K562 (cell line): ENCODE measurements around the gene AJAP1. TPM values are rescaled to one million over a fixed set of nuclear protein-coding genes. Genes with fewer than 3 reads are reported as not detected.

ENCODE experiments used
- ATAC-seq: fragments of 200-7000 bp; cut with Tn5 transposase; 3 replicates; pipeline ENCODE4 v1.9.1; 2020; ENCODE audit warnings: moderate library complexity
- BruUV-seq: library from RNA; stranded (reverse); fragments of 400-500 nt; replicated peaks from 2 replicates; lab custom pipeline; 2021; lab: Mats Ljungman, UMichigan
- CTCF ChIA-PET: fragments of 300-600 bp; formaldehyde crosslinking; extraction: SDS; loops from one replicate; lab custom pipeline; 2021; ENCODE audit warnings: low intra/inter-chr PET ratio; lab: Yijun Ruan, JAX
- POLR2A ChIA-PET: fragments of 300-600, 350-650 bp; sonication (Branson Sonifier 250); formaldehyde crosslinking; extraction: SDS; loops from one replicate; lab custom pipeline; 2021; ENCODE audit warnings: antibody characterized with exemption, inconsistent platforms; lab: Yijun Ruan, JAX
- DNase-seq, 4 experiments: peaks; one replicate each; pipeline versions ENCODE4 v3.0.0 to v3.0.0-alpha.2; 2011 to 2018; ENCODE audit warnings: low spot score in 3 of 4, mixed read lengths in 3 of 4; ENCODE audit errors: extremely low read depth in 1 of 4
- FAIRE-seq: peaks from 2 replicates; lab custom pipeline; 2011; peaks lifted over from hg19 to GRCh38; lab: Jason Lieb, UNC
- H2AFZ ChIP-seq: 2 replicates; pipeline ENCODE4 v1.6.0; 2011; ENCODE audit warnings: low read depth, low read length, control low read depth, inconsistent platforms
- H3K27ac ChIP-seq: fragments of 200-600 bp; 3 replicates; pipeline ENCODE4 v1.8.0; 2011; ENCODE audit warnings: low read depth, mild to moderate bottlenecking, control low read depth, inconsistent platforms, low read length, moderate library complexity, mixed read lengths; ENCODE audit errors: extremely low read depth
- H3K27me3 ChIP-seq, 2 experiments: fragments of 300-600 bp in 1 of 2; 2 replicates in 1 of 2; 3 replicates in 1 of 2; pipeline versions ENCODE4 v1.6.0 to v1.8.0; 2011; ENCODE audit warnings: inconsistent platforms in 2 of 2, low read length in 2 of 2, mild to moderate bottlenecking in 1 of 2, mixed read lengths in 1 of 2, moderate library complexity in 1 of 2; ENCODE audit not compliant: control insufficient read depth in 2 of 2, insufficient read depth in 2 of 2
- H3K36me3 ChIP-seq: fragments of 300-600 bp; 3 replicates; pipeline ENCODE4 v1.8.0; 2011; ENCODE audit warnings: mild to moderate bottlenecking, low read length, inconsistent platforms; ENCODE audit not compliant: control insufficient read depth, insufficient read depth
- H3K4me1 ChIP-seq, 2 experiments: fragments of 200-600 bp in 1 of 2; replicated peaks in 1 of 2; 2 replicates in 1 of 2; 3 replicates in 1 of 2; pipeline versions ENCODE4 v1.5.1 to v1.8.0; 2011; ENCODE audit warnings: inconsistent platforms in 2 of 2, low read length in 2 of 2, mild to moderate bottlenecking in 1 of 2, mixed read lengths in 1 of 2, moderate library complexity in 1 of 2; ENCODE audit not compliant: control insufficient read depth in 2 of 2, insufficient read depth in 2 of 2
- H3K4me2 ChIP-seq: 2 replicates; pipeline ENCODE4 v1.6.1; 2011; ENCODE audit warnings: low read length, control low read depth, inconsistent platforms, mixed read lengths; ENCODE audit not compliant: insufficient read depth
- H3K4me3 ChIP-seq: fragments of 200-600 bp; sonication (generic), shearing (Covaris generic); 2 replicates; pipeline ENCODE4 v1.5.1; 2016; ENCODE audit warnings: control low read depth, inconsistent platforms
- H3K79me2 ChIP-seq: fragments of 200-600 bp; 3 replicates; pipeline ENCODE4 v1.8.0; 2011; ENCODE audit warnings: low read length, inconsistent platforms; ENCODE audit not compliant: control insufficient read depth, insufficient read depth
- H3K9ac ChIP-seq, 2 experiments: 2 replicates each; pipeline versions ENCODE4 v1.6.0 to v1.6.1; 2011; ENCODE audit warnings: low read depth in 2 of 2, low read length in 2 of 2, control low read depth in 1 of 2, inconsistent platforms in 1 of 2, mild to moderate bottlenecking in 1 of 2, mixed read lengths in 1 of 2; ENCODE audit not compliant: insufficient read depth in 1 of 2
- H3K9me1 ChIP-seq: one replicate; pipeline ENCODE4 v1.6.0; 2011; ENCODE audit warnings: inconsistent platforms, mild to moderate bottlenecking, low read length, moderate library complexity; ENCODE audit not compliant: control insufficient read depth, insufficient read depth
- H3K9me3 ChIP-seq: replicated peaks from 2 replicates; pipeline ENCODE4 v1.5.1; 2011; ENCODE audit warnings: low read depth, low read length, inconsistent platforms; ENCODE audit not compliant: control insufficient read depth, insufficient read depth
- H4K20me1 ChIP-seq: replicated peaks from 2 replicates; pipeline ENCODE4 v1.6.1; 2011; ENCODE audit warnings: low read length, inconsistent platforms, mixed read lengths; ENCODE audit not compliant: control insufficient read depth, insufficient read depth
- CBX1 ChIP-seq: sonication (generic); IDR thresholded peaks from 2 replicates; pipeline ENCODE4 v1.6.1; 2016; ENCODE audit warnings: antibody characterized with exemption, low read depth, mild to moderate bottlenecking
- CHD4 ChIP-seq: fragments of 200-600 bp; sonication (generic); IDR thresholded peaks from 3 replicates; pipeline ENCODE4 v1.6.1; 2012; ENCODE audit warnings: low read depth, mild to moderate bottlenecking, mixed read lengths, low read length, inconsistent platforms; ENCODE audit not compliant: insufficient read depth, insufficient replicate concordance, poor library complexity, severe bottlenecking
- NEUROD1 ChIP-seq: fragments of 150-350 bp; IDR thresholded peaks from 2 replicates; pipeline ENCODE4 v1.6.1; 2014; ENCODE audit warnings: borderline replicate concordance, low read length, low read depth; ENCODE audit not compliant: partially characterized antibody
- OTX1 ChIP-seq: fragments of 450-650 bp; formaldehyde crosslinking; IDR thresholded peaks from 2 replicates; pipeline ENCODE4 v1.4.0; 2022; ENCODE audit warnings: mild to moderate bottlenecking
- PHB ChIP-seq: fragments of 250-450 bp; sonication (Bioruptor Pico); IDR thresholded peaks from 2 replicates; pipeline ENCODE4 v1.5.0; 2021
- TCF7L2 ChIP-seq: fragments of 150-350 bp; IDR thresholded peaks from 2 replicates; pipeline ENCODE4 v1.6.1; 2016; ENCODE audit warnings: low read depth, mild to moderate bottlenecking, low read length, moderate library complexity
- ZNF197 ChIP-seq: fragments of 200-800 bp; sonication (Bioruptor generic); IDR thresholded peaks from 2 replicates; pipeline ENCODE4 v1.6.1; 2016; ENCODE audit warnings: low read depth, missing genetic modification characterization, missing compliant biosample characterization
- ZNF583 ChIP-seq: fragments of 250-450 bp; sonication (Bioruptor Pico); IDR thresholded peaks from 2 replicates; pipeline ENCODE4 v1.4.0; 2020
- ZNF780A ChIP-seq: fragments of 250-450 bp; sonication (Bioruptor Pico); IDR thresholded peaks from 2 replicates; pipeline ENCODE4 v1.5.0; 2021; ENCODE audit warnings: mild to moderate bottlenecking
- WGBS: fragments of 100-300 bp; shearing (Covaris generic); methylation state at CpG from one replicate; pipeline ENCODE4 v1.1.6; 2016; ENCODE audit warnings: low coverage, mixed read lengths; ENCODE audit not compliant: insufficient coverage; ENCODE audit errors: missing lambda C conversion rate; 5-methylcytosine and 5-hydroxymethylcytosine counted together
- in situ Hi-C: fragments of 300-500 bp; cut with MboI; formaldehyde crosslinking; loops from 4 replicates; pipeline ENCODE4 v1.15.0; 2018; ENCODE audit warnings: inconsistent platforms, mixed read lengths
- intact Hi-C: fragments of 100-400 bp; cut with micrococcal nuclease; formaldehyde crosslinking; loops from 2 replicates; pipeline ENCODE4 v1.14.2; 2022
- polyA plus RNA-seq, 8 experiments: library from polyadenylated mRNA; depleted of rRNA in 4 of 8; stranded (reverse) in 5 of 8; unstranded in 3 of 8; fragments of >200 nt; fragmentation: Nextera tagmentation in 2 of 8; fragmentation: Illumina TruSeq in 1 of 8; extraction: Ambion mirVana in 2 of 8; extraction: Trizol in 1 of 8; gene quantifications; 2 replicates each; pipeline versions ENCODE4 v1.2.1 to v1.2.3, GENCODE V29; 2011 to 2014; ENCODE audit warnings: inconsistent platforms in 1 of 8, missing spikeins in 1 of 8
- total RNA-seq, 7 experiments: library from RNA; depleted of rRNA in 6 of 7; stranded (reverse); fragments of >200 nt in 6 of 7; fragmentation: Illumina TruSeq in 2 of 7; extraction: Trizol in 2 of 7; gene quantifications; 2 replicates each; pipeline versions ENCODE4 v1.2.1 to v1.2.3, GENCODE V29; 2011 to 2021; ENCODE audit warnings: low replicate concordance in 1 of 7
- TF ChIP-seq, protein P1 (sequence below): fragments of 450-650 bp; IDR thresholded peaks from 2 replicates; pipeline ENCODE4 v1.6.1; 2017; ENCODE audit warnings: antibody characterized with exemption, mild to moderate bottlenecking
- TF ChIP-seq, protein P2 (sequence below): fragments of 250-450 bp; sonication (Bioruptor Pico); IDR thresholded peaks from 2 replicates; pipeline ENCODE4 v1.5.1; 2021; ENCODE audit warnings: mild to moderate bottlenecking
- TF ChIP-seq, protein P3 (sequence below), 2 experiments: fragments of 450-650 bp in 1 of 2; IDR thresholded peaks; 2 replicates each; pipeline ENCODE4 v1.6.1; 2011 to 2017; ENCODE audit warnings: low read depth in 2 of 2, antibody characterized with exemption in 1 of 2, borderline replicate concordance in 1 of 2, low read length in 1 of 2, mild to moderate bottlenecking in 1 of 2, mixed read lengths in 1 of 2; ENCODE audit not compliant: control insufficient read depth in 1 of 2

Gene AJAP1
- total and polyA plus RNA-seq, 9 of the 15 experiments (the other 6 are each of a cell fraction or from before 2014, with no cell fraction given): not detected

DNA sequence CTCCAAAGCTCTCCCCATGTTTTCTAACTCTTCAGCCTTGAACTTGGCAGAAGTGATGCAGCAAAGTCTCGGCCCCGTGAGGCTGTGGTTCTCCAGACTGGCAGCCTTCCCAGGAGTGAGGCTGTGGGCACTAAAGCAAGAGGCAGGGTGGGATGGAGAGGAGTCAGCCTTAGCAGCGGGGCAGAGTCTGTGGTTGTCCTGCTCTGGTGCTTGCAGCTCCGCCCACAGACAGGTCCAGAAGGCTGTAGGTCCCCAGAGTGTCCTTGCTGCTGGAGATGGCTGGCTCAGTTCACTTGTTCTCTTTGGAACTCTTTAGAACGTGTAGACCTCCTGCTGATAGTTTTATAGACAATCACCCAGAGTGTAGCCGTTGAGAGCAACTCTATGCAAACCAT, 142.6 kb downstream of the AJAP1 start:
- Histone ChIP-seq H3K9me1 (no peaks in the 10 kb centered on the region), H3K4me1 (no peaks in the 10 kb centered on the region), H3K36me3 (no peaks in the 10 kb centered on the region), H3K27ac (no peak overlapping the region), H3K27me3 (no peaks in the 10 kb centered on the region; a peak in 1 of 5 replicates), H3K79me2 (no peaks in the 10 kb centered on the region), H3K9me3 (no peaks in the 10 kb centered on the region), H4K20me1 (no peaks in the 10 kb centered on the region), H3K9ac (no peak overlapping the region), H3K4me2 (no peak overlapping the region), H3K4me3 (no peak overlapping the region), H2AFZ (no peak overlapping the region)
- intact Hi-C loops (no loop called here), in situ Hi-C loops (no loop called here)
- ChIA-PET POLR2A (no interaction called here), CTCF (no interaction called here)
- no peak for FAIRE-seq
- BruUV-seq: no TSS peak
- no peak for ATAC-seq
- WGBS: 3% methylated on average over 6 of the region's 6 CpGs
- no peak for DNase-seq
- TF ChIP-seq CBX1: no peak
- no peak for TF ChIP-seq OTX1 (CRISPR knock-in tag)
- TF ChIP-seq PHB (CRISPR knock-in tag): no peak
- no peak for TF ChIP-seq CHD4
- TF ChIP-seq, protein P1, sequence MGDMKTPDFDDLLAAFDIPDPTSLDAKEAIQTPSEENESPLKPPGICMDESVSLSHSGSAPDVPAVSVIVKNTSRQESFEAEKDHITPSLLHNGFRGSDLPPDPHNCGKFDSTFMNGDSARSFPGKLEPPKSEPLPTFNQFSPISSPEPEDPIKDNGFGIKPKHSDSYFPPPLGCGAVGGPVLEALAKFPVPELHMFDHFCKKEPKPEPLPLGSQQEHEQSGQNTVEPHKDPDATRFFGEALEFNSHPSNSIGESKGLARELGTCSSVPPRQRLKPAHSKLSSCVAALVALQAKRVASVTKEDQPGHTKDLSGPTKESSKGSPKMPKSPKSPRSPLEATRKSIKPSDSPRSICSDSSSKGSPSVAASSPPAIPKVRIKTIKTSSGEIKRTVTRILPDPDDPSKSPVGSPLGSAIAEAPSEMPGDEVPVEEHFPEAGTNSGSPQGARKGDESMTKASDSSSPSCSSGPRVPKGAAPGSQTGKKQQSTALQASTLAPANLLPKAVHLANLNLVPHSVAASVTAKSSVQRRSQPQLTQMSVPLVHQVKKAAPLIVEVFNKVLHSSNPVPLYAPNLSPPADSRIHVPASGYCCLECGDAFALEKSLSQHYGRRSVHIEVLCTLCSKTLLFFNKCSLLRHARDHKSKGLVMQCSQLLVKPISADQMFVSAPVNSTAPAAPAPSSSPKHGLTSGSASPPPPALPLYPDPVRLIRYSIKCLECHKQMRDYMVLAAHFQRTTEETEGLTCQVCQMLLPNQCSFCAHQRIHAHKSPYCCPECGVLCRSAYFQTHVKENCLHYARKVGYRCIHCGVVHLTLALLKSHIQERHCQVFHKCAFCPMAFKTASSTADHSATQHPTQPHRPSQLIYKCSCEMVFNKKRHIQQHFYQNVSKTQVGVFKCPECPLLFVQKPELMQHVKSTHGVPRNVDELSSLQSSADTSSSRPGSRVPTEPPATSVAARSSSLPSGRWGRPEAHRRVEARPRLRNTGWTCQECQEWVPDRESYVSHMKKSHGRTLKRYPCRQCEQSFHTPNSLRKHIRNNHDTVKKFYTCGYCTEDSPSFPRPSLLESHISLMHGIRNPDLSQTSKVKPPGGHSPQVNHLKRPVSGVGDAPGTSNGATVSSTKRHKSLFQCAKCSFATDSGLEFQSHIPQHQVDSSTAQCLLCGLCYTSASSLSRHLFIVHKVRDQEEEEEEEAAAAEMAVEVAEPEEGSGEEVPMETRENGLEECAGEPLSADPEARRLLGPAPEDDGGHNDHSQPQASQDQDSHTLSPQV: no peak
- TF ChIP-seq, protein P2, sequence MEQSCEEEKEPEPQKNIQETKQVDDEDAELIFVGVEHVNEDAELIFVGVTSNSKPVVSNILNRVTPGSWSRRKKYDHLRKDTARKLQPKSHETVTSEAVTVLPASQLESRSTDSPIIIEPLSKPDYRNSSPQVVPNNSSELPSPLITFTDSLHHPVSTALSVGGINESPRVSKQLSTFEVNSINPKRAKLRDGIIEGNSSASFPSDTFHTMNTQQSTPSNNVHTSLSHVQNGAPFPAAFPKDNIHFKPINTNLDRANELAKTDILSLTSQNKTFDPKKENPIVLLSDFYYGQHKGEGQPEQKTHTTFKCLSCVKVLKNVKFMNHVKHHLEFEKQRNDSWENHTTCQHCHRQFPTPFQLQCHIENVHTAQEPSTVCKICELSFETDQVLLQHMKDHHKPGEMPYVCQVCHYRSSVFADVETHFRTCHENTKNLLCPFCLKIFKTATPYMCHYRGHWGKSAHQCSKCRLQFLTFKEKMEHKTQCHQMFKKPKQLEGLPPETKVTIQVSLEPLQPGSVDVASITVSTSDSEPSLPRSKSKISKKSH (CRISPR knock-in tag): no peak
- TF ChIP-seq ZNF197 (CRISPR knock-in tag): no peak
- TF ChIP-seq NEUROD1: no peak
- no peak for TF ChIP-seq ZNF583 (CRISPR knock-in tag)
- no peak for TF ChIP-seq ZNF780A (CRISPR knock-in tag)
- TF ChIP-seq, protein P3, sequence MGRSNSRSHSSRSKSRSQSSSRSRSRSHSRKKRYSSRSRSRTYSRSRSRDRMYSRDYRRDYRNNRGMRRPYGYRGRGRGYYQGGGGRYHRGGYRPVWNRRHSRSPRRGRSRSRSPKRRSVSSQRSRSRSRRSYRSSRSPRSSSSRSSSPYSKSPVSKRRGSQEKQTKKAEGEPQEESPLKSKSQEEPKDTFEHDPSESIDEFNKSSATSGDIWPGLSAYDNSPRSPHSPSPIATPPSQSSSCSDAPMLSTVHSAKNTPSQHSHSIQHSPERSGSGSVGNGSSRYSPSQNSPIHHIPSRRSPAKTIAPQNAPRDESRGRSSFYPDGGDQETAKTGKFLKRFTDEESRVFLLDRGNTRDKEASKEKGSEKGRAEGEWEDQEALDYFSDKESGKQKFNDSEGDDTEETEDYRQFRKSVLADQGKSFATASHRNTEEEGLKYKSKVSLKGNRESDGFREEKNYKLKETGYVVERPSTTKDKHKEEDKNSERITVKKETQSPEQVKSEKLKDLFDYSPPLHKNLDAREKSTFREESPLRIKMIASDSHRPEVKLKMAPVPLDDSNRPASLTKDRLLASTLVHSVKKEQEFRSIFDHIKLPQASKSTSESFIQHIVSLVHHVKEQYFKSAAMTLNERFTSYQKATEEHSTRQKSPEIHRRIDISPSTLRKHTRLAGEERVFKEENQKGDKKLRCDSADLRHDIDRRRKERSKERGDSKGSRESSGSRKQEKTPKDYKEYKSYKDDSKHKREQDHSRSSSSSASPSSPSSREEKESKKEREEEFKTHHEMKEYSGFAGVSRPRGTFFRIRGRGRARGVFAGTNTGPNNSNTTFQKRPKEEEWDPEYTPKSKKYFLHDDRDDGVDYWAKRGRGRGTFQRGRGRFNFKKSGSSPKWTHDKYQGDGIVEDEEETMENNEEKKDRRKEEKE (IDR thresholded peaks at IDR 0.05; ENCODE audit: borderline replicate concordance in 1 of 2, control insufficient read depth in 1 of 2, low read depth in 2 of 2, low read length in 1 of 2): no peak
- TF ChIP-seq TCF7L2: no peak
